Measurements from ENCODE around the gene CASS4. TPM values are rescaled to one million over a fixed set of nuclear protein-coding genes. Genes with fewer than 3 reads are reported as not detected.

Gene CASS4, protein sequence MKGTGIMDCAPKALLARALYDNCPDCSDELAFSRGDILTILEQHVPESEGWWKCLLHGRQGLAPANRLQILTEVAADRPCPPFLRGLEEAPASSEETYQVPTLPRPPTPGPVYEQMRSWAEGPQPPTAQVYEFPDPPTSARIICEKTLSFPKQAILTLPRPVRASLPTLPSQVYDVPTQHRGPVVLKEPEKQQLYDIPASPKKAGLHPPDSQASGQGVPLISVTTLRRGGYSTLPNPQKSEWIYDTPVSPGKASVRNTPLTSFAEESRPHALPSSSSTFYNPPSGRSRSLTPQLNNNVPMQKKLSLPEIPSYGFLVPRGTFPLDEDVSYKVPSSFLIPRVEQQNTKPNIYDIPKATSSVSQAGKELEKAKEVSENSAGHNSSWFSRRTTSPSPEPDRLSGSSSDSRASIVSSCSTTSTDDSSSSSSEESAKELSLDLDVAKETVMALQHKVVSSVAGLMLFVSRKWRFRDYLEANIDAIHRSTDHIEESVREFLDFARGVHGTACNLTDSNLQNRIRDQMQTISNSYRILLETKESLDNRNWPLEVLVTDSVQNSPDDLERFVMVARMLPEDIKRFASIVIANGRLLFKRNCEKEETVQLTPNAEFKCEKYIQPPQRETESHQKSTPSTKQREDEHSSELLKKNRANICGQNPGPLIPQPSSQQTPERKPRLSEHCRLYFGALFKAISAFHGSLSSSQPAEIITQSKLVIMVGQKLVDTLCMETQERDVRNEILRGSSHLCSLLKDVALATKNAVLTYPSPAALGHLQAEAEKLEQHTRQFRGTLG
- total RNA-seq, result 40.2 TPM
- long read RNA-seq, partial matches to known transcripts, result 16 of 27 reads
- long read RNA-seq, other reads (novel, unspliced or antisense), result 10 of 27 reads

DNA sequence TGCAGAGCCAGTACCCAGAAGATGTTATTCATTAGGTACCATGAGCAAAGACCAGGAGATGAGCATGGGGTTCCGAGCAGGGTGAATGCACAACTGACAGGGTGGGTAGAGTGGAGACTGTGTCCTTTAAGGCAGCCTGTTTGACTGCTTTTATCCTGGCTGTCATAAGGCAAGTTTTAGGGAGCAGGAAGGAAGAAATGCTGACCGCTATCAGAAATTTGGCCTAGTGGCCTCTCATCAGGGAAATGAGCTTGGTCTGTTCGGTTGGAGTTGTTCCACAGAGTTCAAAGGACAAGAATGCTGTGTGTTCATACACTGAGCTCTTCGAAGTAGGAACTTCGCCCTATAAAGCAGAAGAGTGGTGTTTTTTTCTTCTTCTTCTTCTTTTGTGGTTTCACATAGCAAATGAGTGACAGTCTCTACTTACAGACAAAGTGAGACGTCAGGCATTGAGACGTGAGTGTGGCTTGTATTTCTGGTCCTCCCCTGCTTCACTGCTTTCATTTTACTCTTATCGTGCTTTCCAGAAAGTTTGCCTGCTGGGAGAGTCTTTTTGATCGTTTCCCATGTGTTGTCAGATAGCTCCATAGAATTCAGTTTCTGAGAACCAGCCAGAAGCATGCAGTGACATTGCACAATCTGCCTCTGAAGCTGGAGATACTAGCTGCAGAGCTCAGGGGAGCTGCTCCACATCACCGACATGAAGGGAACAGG, at the start of gene CASS4:
CASS4 (plus strand) TSS at position 502 of the 714 bp plus-strand sequence; CDS start at position 701, 199 bp downstream.
- Histone ChIP-seq H3K9me3 (no peaks in the 10 kb centered on the region), H3K27ac (peak within 1 kb of the TSS; percentile 87), H3K4me1 (peaks cover 30% of the 10 kb centered on the region), H3K36me3 (peaks cover 9% of the 10 kb centered on the region), H3K4me3 (peak within 1 kb of the TSS; percentile 49), H3K27me3 (no peaks in the 10 kb centered on the region)
- peak; percentile 91 for ATAC-seq
- DNase-seq, result no peak
- intact Hi-C loops (cut with DNase I), result no loop called here
- TF ChIP-seq, protein P1, sequence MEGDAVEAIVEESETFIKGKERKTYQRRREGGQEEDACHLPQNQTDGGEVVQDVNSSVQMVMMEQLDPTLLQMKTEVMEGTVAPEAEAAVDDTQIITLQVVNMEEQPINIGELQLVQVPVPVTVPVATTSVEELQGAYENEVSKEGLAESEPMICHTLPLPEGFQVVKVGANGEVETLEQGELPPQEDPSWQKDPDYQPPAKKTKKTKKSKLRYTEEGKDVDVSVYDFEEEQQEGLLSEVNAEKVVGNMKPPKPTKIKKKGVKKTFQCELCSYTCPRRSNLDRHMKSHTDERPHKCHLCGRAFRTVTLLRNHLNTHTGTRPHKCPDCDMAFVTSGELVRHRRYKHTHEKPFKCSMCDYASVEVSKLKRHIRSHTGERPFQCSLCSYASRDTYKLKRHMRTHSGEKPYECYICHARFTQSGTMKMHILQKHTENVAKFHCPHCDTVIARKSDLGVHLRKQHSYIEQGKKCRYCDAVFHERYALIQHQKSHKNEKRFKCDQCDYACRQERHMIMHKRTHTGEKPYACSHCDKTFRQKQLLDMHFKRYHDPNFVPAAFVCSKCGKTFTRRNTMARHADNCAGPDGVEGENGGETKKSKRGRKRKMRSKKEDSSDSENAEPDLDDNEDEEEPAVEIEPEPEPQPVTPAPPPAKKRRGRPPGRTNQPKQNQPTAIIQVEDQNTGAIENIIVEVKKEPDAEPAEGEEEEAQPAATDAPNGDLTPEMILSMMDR (IDR thresholded peaks at IDR 0.05), result no peak

DNA sequence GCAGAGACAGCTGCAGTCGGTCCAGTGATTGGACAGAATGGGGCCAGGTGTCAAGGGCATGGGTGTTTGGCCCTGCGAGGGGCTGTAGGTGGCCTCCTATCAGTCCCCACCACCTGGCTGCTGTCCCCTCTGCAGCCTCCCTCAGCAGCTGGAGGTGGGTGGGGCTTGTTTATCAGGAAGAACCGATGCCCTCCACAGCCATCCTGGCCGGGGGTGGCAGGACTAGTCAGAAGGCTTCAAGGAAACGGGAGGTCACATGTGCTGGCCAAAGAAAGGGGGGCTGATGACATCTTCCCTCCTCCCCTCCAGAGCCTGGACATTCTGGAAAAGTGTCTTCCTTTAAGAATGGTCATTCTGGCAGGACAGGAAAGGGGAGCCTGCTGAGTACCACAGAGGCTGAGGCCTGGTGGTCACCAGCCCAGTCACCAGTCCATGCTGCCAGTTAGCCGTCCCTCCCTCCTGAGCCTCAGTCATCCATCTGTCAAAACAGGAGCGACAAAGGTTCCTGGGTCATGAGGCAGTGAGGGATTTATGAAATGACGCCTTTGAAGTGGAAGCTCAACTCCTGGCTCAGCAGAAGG, 49.1 kb upstream of the CASS4 start:
- peaks cover 33% of the 10 kb centered on the region for H3K36me3 ChIP-seq
- TF ChIP-seq, protein P1 (IDR thresholded peaks at IDR 0.05), result no peak
- H3K9me3 ChIP-seq, result no peaks in the 10 kb centered on the region
- H3K27ac ChIP-seq, result no peak overlapping the region
- DNase-seq, result no peak
- ATAC-seq, result no peak
- H3K4me3 ChIP-seq, result no peak overlapping the region
- no peaks in the 10 kb centered on the region for H3K27me3 ChIP-seq
- intact Hi-C loops (cut with DNase I), result no loop called here
- H3K4me1 ChIP-seq, result peaks cover 13% of the 10 kb centered on the region

DNA sequence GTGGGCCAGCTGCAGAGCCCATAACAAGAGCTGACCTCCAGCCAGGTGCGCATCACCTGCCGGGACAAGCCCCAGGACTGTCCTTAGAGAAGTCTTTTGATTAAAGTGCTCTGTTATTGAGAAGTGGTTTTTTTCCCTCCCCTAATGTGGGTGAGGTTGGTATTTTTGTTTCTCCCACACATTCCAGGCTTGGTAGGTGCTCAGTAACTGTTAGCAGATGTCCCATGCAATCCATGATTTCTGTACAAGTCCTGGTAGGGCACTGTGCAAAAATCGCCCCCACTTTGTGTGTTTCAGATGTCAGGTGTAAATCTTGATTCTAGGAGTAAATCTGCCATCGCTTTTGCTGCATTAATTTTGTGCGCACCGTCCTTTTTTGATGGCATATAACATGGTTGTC, 48.6 kb upstream of the CASS4 start:
- no peak overlapping the region for H3K27ac ChIP-seq
- H3K4me3 ChIP-seq, result no peak overlapping the region
- TF ChIP-seq, protein P1 (IDR thresholded peaks at IDR 0.05), result no peak
- no peaks in the 10 kb centered on the region for H3K27me3 ChIP-seq
- peaks cover 37% of the 10 kb centered on the region for H3K36me3 ChIP-seq
- ATAC-seq (no peak), DNase-seq (no peak)
- peaks cover 13% of the 10 kb centered on the region for H3K4me1 ChIP-seq
- no peaks in the 10 kb centered on the region for H3K9me3 ChIP-seq
- intact Hi-C loops (cut with DNase I), result no loop called here

DNA sequence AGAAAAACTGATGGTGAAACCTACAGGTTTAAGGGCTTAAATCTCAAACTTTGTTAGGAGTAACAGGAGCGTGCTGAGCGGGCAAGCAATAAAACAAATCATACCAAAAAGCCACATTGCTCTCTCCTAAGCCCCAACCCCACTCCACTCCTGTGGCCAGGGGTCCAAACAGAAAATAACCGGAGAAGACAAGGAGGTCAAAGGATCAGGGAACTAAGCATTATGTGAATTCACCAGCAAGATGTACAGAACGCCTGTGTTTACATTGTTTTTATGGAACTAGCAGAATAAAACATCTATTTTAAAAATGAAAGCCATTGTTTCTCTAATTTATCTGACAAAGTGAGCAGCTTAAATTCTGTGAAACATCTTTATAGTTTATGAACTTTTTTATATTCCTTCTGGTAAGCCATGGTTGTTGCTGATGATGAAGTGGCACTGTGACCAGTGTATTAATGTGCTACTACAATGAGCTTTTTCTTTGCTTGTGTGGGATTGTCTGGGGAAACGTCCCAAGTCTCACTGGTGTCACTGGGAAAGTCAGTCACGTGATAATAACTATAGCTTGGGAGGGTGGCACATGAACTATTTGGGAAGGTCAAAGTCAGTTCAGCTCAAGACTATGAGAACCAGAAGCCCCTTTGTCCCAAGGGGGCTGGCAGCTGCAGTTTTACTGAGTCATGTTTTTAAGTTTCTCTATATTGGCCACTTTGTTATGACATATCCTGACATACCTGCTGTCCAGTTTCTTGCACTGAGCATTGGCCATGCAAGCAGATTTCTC, 43.5 kb upstream of the CASS4 start:
- DNase-seq (no peak), ATAC-seq (no peak)
- Histone ChIP-seq H3K4me3 (no peak overlapping the region), H3K36me3 (peaks cover 55% of the 10 kb centered on the region), H3K4me1 (no peaks in the 10 kb centered on the region), H3K27ac (no peak overlapping the region), H3K27me3 (no peaks in the 10 kb centered on the region), H3K9me3 (no peaks in the 10 kb centered on the region)
- TF ChIP-seq, protein P1 (IDR thresholded peaks at IDR 0.05), result no peak
- intact Hi-C loops (cut with DNase I), result no loop called here
